Common myeloid progenitor, CD34-positive (primary cell): Measurements from ENCODE around the gene QKI. TPM values are rescaled to one million over a fixed set of nuclear protein-coding genes. Genes with fewer than 3 reads are reported as not detected.
A peak's percentile ranks its signal among the peaks of the same experiment; 100 is the strongest.

Experiments used
- CTCF ChIA-PET: fragments of 350-600 bp; sonication (Branson Sonifier 250); formaldehyde crosslinking; loops from one replicate; lab custom pipeline; 2021; ENCODE audit warnings: antibody characterized with exemption; lab: Charles Lee
- POLR2A ChIA-PET: fragments of 350-600 bp; sonication (Branson Sonifier 250); formaldehyde crosslinking; loops from one replicate; lab custom pipeline; 2021; ENCODE audit warnings: antibody characterized with exemption; lab: Charles Lee
- DNase-seq, 3 donors: peaks; one replicate each; pipeline versions ENCODE4 v3.0.0 to v3.0.0-alpha.2; 2013
- H3K27ac ChIP-seq, 2 experiments: 1 replicate in 1 of 2; 2 replicates in 1 of 2; pipeline ENCODE4 v1.7.0; 2013; ENCODE audit warnings: inconsistent platforms in 2 of 2, low read length in 2 of 2, mild to moderate bottlenecking in 2 of 2, low read depth in 1 of 2, moderate library complexity in 1 of 2; ENCODE audit not compliant: severe bottlenecking in 2 of 2, insufficient read depth in 1 of 2, poor library complexity in 1 of 2
- H3K27me3 ChIP-seq, 5 experiments: replicated peaks in 2 of 5; 1 replicate in 3 of 5; 2 replicates in 2 of 5; pipeline versions ENCODE4 v1.6.1 to v1.7.0; 2013; ENCODE audit warnings: low read length in 4 of 5, mild to moderate bottlenecking in 2 of 5, moderate library complexity in 2 of 5, inconsistent platforms in 1 of 5; ENCODE audit not compliant: insufficient read depth in 5 of 5, control insufficient read depth in 4 of 5
- H3K36me3 ChIP-seq, 4 experiments: 1 replicate in 2 of 4; 2 replicates in 2 of 4; pipeline versions ENCODE4 v1.6.1 to v1.7.0; 2013; ENCODE audit warnings: low read length in 3 of 4, control low read depth in 1 of 4, mild to moderate bottlenecking in 1 of 4; ENCODE audit not compliant: control insufficient read depth in 4 of 4, insufficient read depth in 4 of 4
- H3K4me1 ChIP-seq, 4 experiments: 1 replicate in 3 of 4; 2 replicates in 1 of 4; pipeline versions ENCODE4 v1.6.1 to v1.7.1; 2013; ENCODE audit warnings: low read length in 3 of 4, mild to moderate bottlenecking in 3 of 4, control low read depth in 1 of 4, inconsistent platforms in 1 of 4, moderate library complexity in 1 of 4; ENCODE audit not compliant: control insufficient read depth in 4 of 4, insufficient read depth in 4 of 4; ENCODE audit errors: control extremely low read depth in 1 of 4
- H3K4me3 ChIP-seq, 7 experiments: 1 replicate in 4 of 7; 2 replicates in 3 of 7; pipeline versions ENCODE4 v1.5.1 to v1.7.0; 2013; ENCODE audit warnings: mild to moderate bottlenecking in 7 of 7, low read length in 6 of 7, moderate library complexity in 6 of 7, inconsistent platforms in 2 of 7, low read depth in 2 of 7, control low read depth in 1 of 7; ENCODE audit not compliant: insufficient read depth in 4 of 7, control insufficient read depth in 1 of 7; ENCODE audit errors: extremely low read depth in 1 of 7
- H3K9me3 ChIP-seq, 5 experiments: 1 replicate in 4 of 5; 2 replicates in 1 of 5; pipeline versions ENCODE4 v1.6.1 to v1.7.1; 2013; ENCODE audit warnings: low read length in 4 of 5, mild to moderate bottlenecking in 2 of 5, inconsistent platforms in 1 of 5, low read depth in 1 of 5, moderate library complexity in 1 of 5; ENCODE audit not compliant: control insufficient read depth in 4 of 5, insufficient read depth in 2 of 5; ENCODE audit errors: control extremely low read depth in 1 of 5
- WGBS: methylation state at CpG from one replicate; pipeline ENCODE4 v1.1.5; 2013; ENCODE audit not compliant: insufficient coverage; 5-methylcytosine and 5-hydroxymethylcytosine counted together
- polyA plus RNA-seq: library from polyadenylated mRNA; unstranded; fragments of 120-200 nt; gene quantifications from one replicate; pipeline ENCODE4 v1.2.1, GENCODE V29; 2013

QKI gene
- 51.1 TPM for polyA plus RNA-seq

- no peaks in the 10 kb centered on the region for H3K36me3 ChIP-seq
- peak; percentile 45 to 79 (median 74) for DNase-seq
- H3K4me1 ChIP-seq: peaks cover 24 to 43% (median 37%) of the 10 kb centered on the region in 4 experiments
- peak within 1 kb of the TSS; percentile 82 to 98 (median 95) for H3K4me3 ChIP-seq
- ChIA-PET CTCF (interaction anchor here (1.5 kb wide), 1 partner anchor 10 kb away, joined by 3 read pairs; no protein-coding TSS in a partner anchor), POLR2A (interaction anchor here (1.0 to 1.3 kb wide), 2 partner anchors 10 to 11 kb away, joined by 4 read pairs; no protein-coding TSS in a partner anchor)
- H3K27ac ChIP-seq: peak within 1 kb of the TSS; percentile 84 to 93
- H3K27me3 ChIP-seq: no peaks in the 10 kb centered on the region
- H3K9me3 ChIP-seq: no peaks in the 10 kb centered on the region
- WGBS: 0% methylated on average over 79 of the region's 127 CpGs
Measured at GRCh38 chr6:163414117-163414945, at the start of gene QKI. QKI (plus strand) TSS chr6:163414718; CDS start chr6:163415194, 476 bp downstream.

- Histone ChIP-seq H3K4me1 (no peaks in the 10 kb centered on the region), H3K27ac (no peak overlapping the region), H3K36me3 (no peaks in the 10 kb centered on the region), H3K9me3 (no peaks in the 10 kb centered on the region), H3K4me3 (no peak overlapping the region), H3K27me3 (peaks cover 0 to 2% (median 0%) of the 10 kb centered on the region in 5 experiments)
- ChIA-PET CTCF (no interaction called here), POLR2A (no interaction called here)
- 97% methylated on average over 5 of the region's 5 CpGs for WGBS
- DNase-seq: no peak
Measured at GRCh38 chr6:163366288-163366687, 48.2 kb upstream of the QKI start.

- 97% methylated on average over 4 of the region's 6 CpGs for WGBS
- ChIA-PET CTCF (interaction anchor here (1.2 kb wide), 1 partner anchor 10 kb away, joined by 3 read pairs; no protein-coding TSS in a partner anchor), POLR2A (no interaction called here)
Measured at GRCh38 chr6:163367497-163368183, 46.9 kb upstream of the QKI start.

GRCh38 chr6:163369141-163369540, 45.4 kb upstream of the QKI start:
- no CpG with 5 or more reads among the region's 1 CpG for WGBS

More at GRCh38 chr6:163367497-163368183, 46.9 kb upstream of the QKI start:
- no peak for DNase-seq
- peaks cover 0 to 2% (median 0%) of the 10 kb centered on the region in 5 experiments for H3K27me3 ChIP-seq
- H3K4me3 ChIP-seq: no peak overlapping the region
- no peaks in the 10 kb centered on the region for H3K4me1 ChIP-seq
- H3K36me3 ChIP-seq: no peaks in the 10 kb centered on the region
- no peak overlapping the region for H3K27ac ChIP-seq
- H3K9me3 ChIP-seq: no peaks in the 10 kb centered on the region

GRCh38 chr6:163369628-163370365, 44.7 kb upstream of the QKI start:
- CTCF ChIA-PET: no interaction called here
- POLR2A ChIA-PET: no interaction called here
- no peaks in the 10 kb centered on the region for H3K9me3 ChIP-seq
- no peak overlapping the region for H3K4me3 ChIP-seq
- 97% methylated on average over 14 of the region's 15 CpGs for WGBS
- DNase-seq: no peak
- H3K4me1 ChIP-seq: no peaks in the 10 kb centered on the region
- no peak overlapping the region for H3K27ac ChIP-seq
- no peaks in the 10 kb centered on the region for H3K36me3 ChIP-seq
- peaks cover 0 to 2% (median 0%) of the 10 kb centered on the region in 5 experiments for H3K27me3 ChIP-seq

More at GRCh38 chr6:163369141-163369540, 45.4 kb upstream of the QKI start:
- Histone ChIP-seq H3K4me1 (no peaks in the 10 kb centered on the region), H3K27ac (no peak overlapping the region), H3K4me3 (no peak overlapping the region), H3K9me3 (no peaks in the 10 kb centered on the region), H3K27me3 (peaks cover 0 to 2% (median 0%) of the 10 kb centered on the region in 5 experiments), H3K36me3 (no peaks in the 10 kb centered on the region)
- ChIA-PET CTCF (no interaction called here), POLR2A (no interaction called here)
- DNase-seq: peak in 2 of 3 donors; percentile 17 to 24

GRCh38 chr6:163370464-163371117, 43.9 kb upstream of the QKI start:
- ChIA-PET CTCF (no interaction called here), POLR2A (no interaction called here)
- H3K4me1 ChIP-seq: no peaks in the 10 kb centered on the region
- DNase-seq: no peak
- H3K27me3 ChIP-seq: peaks cover 0 to 2% (median 0%) of the 10 kb centered on the region in 5 experiments
- no peaks in the 10 kb centered on the region for H3K9me3 ChIP-seq
- no peak overlapping the region for H3K4me3 ChIP-seq
- H3K27ac ChIP-seq: no peak overlapping the region
- H3K36me3 ChIP-seq: no peaks in the 10 kb centered on the region
- WGBS: 75% methylated on average over 2 of the region's 5 CpGs
